MV-4-11 (cell line): ENCODE measurements around the gene RBMS1.
A peak's percentile ranks its signal among the peaks of the same experiment; 100 is the strongest.
"Not testable (repeated sequence)": the region's sequence is repeated elsewhere in the genome, so short reads cannot be mapped to it uniquely, and the experiment has no call there.

Experiments
- DNase-seq: peaks from one replicate; lab custom pipeline; 2025; lab: John Stamatoyannopoulos, UW

Gene RBMS1

DNA sequence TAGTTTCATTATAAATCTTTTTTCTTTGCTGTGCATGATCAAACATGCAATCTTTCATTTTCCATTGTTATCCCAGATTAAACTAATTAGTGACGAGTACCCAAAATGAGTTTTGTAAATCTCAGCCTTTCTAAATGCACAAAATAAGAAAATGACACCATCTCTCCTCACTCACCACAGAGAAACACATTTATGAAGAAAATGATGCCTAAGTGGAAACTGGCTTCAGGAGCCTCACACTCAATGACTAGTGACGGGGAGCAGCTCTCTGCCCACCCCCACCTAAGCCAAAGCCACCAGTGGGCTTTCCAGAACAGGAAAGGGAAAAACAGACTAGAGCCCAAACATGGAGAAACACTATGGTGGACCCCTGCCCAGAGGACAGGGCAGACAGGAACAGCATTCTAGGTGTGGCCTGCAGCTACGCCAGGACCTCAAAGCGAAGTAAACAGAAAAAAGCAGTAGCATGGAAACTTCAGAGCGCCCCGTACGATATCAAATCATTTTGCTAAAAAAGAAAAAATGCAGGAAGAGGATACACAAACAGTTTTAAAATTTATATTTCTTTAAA lies 113.5 kb downstream of the RBMS1 start:
- no peak for DNase-seq

- peak; percentile 68 for DNase-seq
Observed at GRCh38 chr2:160379399-160379798, 114.2 kb downstream of the RBMS1 start.

DNA sequence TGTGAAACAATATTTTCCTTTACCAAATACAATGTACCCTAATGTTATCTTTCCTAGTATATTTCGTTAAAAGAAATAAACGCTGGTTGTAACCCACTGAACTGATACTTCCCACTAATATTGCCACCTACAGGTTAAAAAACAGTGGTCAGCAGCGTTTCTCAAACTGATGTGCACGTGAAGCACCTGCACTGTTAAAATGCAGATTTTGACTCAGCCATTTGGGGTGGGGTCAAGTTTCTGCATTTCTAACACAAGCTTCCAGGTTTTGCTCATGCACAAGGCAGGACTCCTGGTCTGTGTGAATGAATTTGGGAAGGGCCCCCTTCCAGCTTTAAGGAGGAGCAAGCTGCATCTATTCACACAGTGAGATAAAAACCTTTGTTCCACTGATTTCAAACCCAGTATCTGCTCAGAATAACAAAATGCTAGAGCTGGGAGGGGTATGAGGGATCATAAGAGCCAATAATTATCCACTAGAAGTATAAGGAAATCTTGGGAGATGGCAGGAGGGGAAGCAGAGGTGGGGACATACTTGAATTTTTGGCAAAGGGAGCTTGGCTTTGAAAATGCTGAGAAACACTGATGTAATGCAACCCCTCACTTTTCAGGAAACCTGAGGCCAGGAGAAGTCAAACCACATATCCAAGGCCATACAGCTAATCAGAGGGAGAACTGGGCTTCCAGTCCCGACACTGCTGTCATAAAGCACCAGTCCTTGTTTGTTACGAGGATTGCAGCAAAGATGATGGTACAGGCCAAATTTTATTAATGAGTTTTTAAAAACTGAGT lies 116.2 kb downstream of the RBMS1 start:
- DNase-seq = no peak

GRCh38 chr2:160376576-160376975 lies 117.0 kb downstream of the RBMS1 start:
- no peak for DNase-seq

DNA sequence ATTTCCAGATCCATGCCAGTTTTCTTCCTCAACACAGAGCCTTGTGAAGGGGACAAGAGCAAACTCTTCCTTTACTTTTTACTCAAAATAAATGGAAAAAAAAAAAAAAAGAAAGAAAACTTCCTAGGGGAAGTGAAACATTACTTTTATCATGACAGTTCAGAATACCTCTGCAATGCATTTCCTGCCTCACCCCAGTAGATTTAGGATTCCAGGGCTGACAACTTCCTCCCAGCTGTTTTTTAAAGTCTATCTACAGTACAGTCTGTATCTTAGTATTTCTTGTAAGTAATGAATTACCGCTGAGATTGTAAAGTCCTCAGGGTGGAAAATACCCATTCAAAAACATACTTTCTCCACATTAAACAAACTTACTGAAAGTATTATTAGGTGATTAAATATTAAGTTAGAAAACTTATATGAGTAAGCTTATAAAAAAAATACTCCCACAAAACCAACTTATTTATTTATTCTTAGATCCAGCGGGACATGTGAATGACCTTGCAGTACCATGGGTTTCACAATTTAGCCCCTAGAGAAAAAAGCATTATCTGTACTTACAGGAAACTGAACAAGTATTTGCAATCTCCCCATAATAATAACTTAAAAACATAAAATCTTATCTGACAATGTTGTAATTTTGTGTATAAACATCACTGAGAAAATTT lies 117.7 kb downstream of the RBMS1 start:
- peak; percentile 80 for DNase-seq

DNA sequence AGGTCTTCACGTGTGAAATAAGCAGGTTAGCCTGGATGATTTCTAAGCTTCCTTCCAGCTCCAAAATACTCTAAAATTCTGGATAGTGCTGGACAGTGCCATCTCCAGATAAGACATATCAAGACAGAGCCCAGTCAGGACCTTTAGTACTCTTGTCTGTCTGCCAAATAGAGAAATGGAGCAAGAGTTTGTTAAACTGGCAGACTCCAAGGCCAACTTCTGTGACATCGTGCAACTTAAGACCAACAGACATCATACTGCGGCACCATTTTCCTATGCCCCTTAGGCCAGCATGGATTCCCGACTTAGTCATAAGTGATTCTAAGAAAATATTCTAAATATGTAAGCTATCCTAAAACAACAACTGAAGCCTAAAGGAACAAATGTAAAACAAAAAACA lies 118.6 kb downstream of the RBMS1 start:
- DNase-seq = no peak

DNA sequence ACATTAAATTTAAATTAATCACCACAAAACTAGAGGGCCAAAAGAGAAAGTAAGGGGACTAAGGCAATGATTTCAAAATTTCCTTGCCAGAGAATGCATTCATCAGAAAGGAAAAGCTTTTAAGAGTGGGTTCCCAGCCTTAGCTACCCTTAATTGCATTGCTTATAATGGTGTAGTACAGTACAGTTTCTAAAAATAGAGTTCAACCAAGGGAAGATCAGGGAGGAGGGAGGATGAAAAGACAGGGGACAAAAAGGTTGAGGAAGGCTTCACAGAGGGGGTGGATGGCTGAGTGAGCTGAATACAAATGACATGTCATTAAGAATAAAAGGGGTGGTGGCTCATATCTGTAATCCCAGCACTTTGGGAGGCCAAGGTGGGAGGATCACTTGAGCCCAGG lies 119.9 kb downstream of the RBMS1 start:
- DNase-seq = no peak

- DNase-seq = no peak
Observed at GRCh38 chr2:160373263-160373662, 120.3 kb downstream of the RBMS1 start.

- no peak for DNase-seq
Observed at GRCh38 chr2:160372585-160372984, 121.0 kb downstream of the RBMS1 start.

DNA sequence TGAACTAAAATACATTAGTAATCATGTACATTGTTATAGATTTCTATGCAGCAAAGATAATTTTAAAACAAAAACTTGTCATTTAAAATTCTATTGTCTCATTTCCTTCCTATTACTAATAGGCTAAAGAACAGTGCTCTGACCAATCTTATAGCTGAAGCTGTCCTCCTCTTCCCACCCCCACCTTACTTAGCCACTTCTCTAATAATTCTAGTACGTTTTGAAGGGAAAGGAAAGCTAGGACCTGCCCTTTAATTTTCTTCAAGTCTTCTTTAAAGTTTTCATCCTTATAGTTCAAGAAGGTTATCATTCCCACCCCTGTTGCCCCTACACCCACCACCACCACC lies 121.6 kb downstream of the RBMS1 start:
- no peak for DNase-seq

GRCh38 chr2:160371251-160372009 lies 122.2 kb downstream of the RBMS1 start:
- peak; percentile 11 for DNase-seq

- DNase-seq = no peak
Observed at GRCh38 chr2:160368988-160369930, 124.3 kb downstream of the RBMS1 start.

GRCh38 chr2:160367887-160368286 lies 125.7 kb downstream of the RBMS1 start:
- DNase-seq = peak; percentile 87

- DNase-seq = not testable (repeated sequence)
Observed at GRCh38 chr2:160367139-160367538, 126.5 kb downstream of the RBMS1 start.

DNA sequence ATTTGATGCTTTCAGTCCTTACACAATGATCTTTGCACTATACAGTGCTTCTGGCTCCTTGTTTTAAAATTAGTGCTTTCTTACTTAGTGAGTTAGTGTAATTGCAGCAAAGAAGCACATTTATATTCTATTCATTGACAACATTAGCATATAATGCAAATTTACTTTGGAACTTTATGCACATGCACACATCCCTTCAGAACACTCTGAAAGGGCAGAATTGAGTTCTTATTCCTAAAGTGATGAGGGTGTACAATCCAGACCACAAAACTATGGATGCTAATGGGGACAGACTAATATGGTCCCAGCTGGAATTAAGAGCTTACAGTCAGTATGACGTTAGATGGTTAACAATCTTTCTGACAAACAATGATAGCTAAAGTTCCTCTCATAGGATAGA lies 127.1 kb downstream of the RBMS1 start:
- no peak for DNase-seq

DNA sequence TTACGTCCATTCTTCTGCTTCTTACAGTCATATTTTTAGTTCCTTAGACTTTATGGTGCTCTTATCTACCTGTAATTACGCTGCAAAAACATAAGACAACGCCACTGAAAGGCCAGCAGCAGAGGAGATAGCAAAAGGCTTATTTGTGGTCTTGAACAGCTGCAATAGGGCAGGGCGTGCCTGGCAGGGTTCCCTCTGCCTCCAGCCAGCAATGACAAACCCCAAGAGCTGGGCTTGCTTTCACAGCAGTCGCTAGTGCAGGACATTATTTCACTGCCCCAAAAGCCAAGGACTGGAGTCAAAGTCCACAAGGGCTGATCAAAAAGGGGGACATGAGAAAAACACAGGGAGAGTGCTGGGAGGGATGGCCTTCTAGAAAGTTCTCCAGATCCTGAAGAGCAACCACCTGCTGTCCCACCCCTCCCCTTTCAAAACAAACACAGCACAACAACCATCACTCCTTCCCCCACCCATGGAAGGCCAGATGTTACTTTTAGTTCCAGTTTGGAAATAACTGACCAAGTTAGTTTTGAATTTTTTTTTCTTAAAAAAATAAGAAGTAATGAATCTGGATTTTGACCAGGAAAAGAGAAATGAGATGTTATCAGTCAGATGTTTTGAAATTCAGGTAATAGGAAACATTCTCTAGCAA lies 127.8 kb downstream of the RBMS1 start:
- DNase-seq = no peak

DNA sequence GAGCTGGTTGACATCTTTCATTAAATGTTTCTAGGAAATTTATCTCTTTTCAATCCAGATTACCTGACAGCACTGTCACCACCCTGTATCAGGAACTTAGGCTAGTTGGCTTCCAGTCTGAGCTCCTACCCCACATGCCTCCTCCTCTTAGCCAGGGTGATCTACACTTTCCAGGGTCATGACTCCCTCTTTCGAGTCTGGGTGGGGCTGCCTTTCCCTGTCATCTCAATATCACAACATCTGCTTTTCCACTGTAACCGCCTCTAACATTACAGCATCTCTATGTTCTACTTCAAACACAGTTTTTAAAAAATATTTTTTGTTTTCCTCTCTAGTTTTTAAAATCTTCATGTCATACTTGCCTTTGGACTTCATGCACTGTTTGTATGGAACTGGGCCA lies 129.2 kb downstream of the RBMS1 start:
- no peak for DNase-seq

GRCh38 chr2:160363961-160364360 lies 129.6 kb downstream of the RBMS1 start:
- DNase-seq = no peak

DNA sequence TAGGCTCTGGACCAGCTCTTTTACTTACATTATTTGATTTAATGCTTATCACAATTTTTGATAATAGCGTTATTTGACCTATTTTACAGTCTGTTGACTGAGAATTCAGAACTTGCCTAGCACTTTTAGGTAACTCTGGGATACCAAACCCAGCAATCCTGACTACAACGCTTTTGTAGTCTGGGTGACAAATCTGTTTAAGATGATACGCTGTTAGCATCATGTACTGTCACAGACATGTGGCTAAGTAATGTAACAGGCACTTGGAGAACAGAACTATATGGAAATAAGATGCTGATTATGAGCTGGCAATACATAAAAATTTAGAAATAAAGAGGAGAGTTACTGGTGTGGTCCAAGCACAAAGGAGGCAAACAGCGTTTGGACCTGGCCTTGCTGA lies 130.6 kb downstream of the RBMS1 start:
- no peak for DNase-seq

DNA sequence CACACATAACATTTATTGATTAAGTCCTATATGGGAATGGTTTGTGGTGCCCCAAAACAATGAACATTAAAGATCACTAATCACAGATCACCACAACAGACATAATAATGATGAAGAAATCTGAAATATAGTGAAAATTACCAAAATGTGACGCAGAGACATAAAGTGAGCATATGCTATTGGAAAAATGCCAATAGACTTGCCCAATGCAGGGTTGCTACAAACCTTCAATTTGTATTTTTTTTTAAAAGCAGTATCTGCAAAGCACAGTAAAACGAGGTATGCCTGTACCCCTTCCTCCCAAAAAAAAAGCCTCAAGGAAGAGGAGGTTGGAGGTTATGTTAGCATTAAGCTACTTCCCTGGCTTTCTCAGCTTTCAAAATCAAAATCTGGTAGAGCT lies 131.1 kb downstream of the RBMS1 start:
- DNase-seq = no peak

- no peak for DNase-seq
Observed at GRCh38 chr2:160362018-160362417, 131.6 kb downstream of the RBMS1 start.
